ENCODE results near the gene ODC1.

The ODC1 gene

DNA sequence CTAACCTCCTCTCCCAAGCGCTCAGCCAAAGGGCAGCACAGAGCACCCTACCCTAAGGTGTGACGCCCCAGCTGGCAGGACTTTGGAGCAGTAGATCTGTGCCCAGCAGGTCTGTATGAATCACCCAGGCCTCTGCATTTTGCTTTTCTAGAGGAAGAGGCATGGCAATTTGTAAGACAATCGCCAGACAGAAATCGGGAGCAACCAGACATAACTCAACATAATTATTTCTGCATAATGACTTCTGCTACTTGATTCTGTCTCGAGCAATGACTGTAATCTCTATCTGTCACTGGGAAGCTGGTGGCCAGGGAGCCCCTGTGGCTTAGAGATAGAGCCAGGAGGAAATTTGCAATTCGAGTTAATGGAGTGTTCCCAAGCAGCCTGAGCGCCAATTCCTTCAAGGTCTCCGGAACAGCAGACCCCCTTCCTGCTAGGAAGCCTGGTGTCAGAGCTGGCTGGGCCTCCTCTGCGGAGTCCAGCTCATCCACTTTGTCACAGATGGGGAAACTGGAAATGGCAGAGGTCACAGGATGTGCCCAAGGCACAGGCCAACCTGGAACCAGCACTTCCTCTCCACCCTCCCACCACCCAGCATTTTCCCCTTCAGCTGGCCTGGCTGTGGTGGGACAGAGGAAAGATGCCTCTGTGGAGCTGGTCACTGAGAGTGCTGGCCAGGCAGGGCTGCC lies 55.0 kb downstream of the ODC1 start:
- DNase-seq (ENCODE audit: low spot score) = no peak
- TF ChIP-seq, protein P1, sequence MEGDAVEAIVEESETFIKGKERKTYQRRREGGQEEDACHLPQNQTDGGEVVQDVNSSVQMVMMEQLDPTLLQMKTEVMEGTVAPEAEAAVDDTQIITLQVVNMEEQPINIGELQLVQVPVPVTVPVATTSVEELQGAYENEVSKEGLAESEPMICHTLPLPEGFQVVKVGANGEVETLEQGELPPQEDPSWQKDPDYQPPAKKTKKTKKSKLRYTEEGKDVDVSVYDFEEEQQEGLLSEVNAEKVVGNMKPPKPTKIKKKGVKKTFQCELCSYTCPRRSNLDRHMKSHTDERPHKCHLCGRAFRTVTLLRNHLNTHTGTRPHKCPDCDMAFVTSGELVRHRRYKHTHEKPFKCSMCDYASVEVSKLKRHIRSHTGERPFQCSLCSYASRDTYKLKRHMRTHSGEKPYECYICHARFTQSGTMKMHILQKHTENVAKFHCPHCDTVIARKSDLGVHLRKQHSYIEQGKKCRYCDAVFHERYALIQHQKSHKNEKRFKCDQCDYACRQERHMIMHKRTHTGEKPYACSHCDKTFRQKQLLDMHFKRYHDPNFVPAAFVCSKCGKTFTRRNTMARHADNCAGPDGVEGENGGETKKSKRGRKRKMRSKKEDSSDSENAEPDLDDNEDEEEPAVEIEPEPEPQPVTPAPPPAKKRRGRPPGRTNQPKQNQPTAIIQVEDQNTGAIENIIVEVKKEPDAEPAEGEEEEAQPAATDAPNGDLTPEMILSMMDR (IDR thresholded peaks at IDR 0.05; ENCODE audit: extremely low read depth, insufficient read depth, missing control alignments) = no peak
- in situ Hi-C loops (cut with MboI; ENCODE audit: low pct_unique_long_range_greater_than_20kb, low sequenced_read_pairs, unreplicated experiment) = no loop called here

DNA sequence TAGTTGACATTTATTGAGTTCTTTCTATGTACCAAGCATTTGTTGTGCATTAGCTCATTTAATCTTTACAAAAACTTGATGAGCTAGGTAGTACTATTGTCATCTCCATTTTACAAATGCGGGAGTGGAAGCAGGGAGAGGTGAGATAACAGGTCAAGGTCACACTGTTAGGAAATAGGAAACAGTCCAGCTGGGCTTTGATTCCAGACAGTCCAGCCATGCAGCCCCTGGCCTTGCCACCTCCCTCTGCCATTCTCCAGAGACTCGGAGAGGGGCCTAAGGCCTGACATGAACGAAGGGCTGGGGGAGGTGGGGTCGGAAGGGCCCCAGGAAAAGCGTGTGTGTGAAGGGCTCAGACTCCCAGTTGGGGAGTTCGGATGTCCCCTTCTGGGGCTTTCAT lies 55.6 kb downstream of the ODC1 start:
- in situ Hi-C loops (cut with MboI; ENCODE audit: low pct_unique_long_range_greater_than_20kb, low sequenced_read_pairs, unreplicated experiment) = no loop called here
- TF ChIP-seq, protein P1 (IDR thresholded peaks at IDR 0.05; ENCODE audit: extremely low read depth, insufficient read depth, missing control alignments) = no peak
- DNase-seq (ENCODE audit: low spot score) = no peak

DNA sequence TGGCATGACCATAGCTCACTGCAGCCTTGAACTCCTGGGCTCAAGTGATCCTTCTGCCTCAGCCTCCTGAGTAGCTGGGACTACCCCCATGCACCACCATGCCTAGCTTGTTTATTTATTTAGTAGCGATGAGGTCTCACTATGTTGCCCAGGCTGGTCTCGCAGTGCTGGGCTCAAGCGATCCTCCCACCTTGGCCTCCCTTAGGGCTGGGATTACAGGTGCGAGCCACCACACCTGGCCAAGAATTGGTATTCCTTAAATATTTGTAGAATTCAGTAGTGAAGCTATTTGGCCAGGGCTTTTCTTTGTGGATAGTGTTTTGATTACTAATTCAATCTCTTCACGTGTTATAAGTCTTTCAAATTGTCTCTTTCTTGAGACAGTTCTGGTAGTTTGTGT lies 56.0 kb downstream of the ODC1 start:
- no peak for DNase-seq (ENCODE audit: low spot score)
- TF ChIP-seq, protein P1 (IDR thresholded peaks at IDR 0.05; ENCODE audit: extremely low read depth, insufficient read depth, missing control alignments) = no peak
- in situ Hi-C loops (cut with MboI; ENCODE audit: low pct_unique_long_range_greater_than_20kb, low sequenced_read_pairs, unreplicated experiment) = no loop called here

DNA sequence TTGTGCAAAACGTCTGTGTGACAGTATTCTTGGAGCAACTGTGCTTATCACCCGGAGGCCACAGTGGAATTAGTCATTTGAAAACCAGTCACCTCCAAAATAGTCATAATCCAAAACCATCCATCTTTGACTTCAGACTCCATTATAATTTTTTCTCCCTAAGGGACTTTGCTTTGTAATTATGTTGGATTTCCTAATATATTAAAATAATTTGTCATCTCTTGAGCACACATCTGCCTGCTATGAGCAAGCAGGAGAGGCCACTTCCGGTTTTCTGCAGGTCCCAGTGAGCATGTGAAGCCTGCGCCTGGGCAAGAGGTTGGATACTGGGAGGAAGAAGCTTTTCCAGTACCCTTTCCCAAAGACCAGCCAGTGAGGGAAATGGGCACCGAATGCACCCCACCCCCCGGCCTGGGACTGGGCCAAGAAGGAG lies 57.7 kb downstream of the ODC1 start:
- TF ChIP-seq, protein P1 (IDR thresholded peaks at IDR 0.05; ENCODE audit: extremely low read depth, insufficient read depth, missing control alignments) = no peak
- DNase-seq (ENCODE audit: low spot score) = no peak
- in situ Hi-C loops (cut with MboI; ENCODE audit: low pct_unique_long_range_greater_than_20kb, low sequenced_read_pairs, unreplicated experiment) = no loop called here
